OCI-LY7 (cell line): ENCODE data around the gene SLC6A16.
"Not testable (repeated sequence)": the region's sequence is repeated elsewhere in the genome, so short reads cannot be mapped to it uniquely, and the experiment has no call there.

Source experiments
- CTCF ChIP-seq: fragments of 200-600 bp; sonication (generic); conservative IDR thresholded peaks from 2 replicates; pipeline ENCODE4 v1.5.1; 2014; ENCODE audit warnings: mild to moderate bottlenecking, antibody characterized with exemption, low read length, moderate library complexity, mixed read lengths
- EZH2phosphoT487 ChIP-seq: fragments of 200-600 bp; sonication (generic); IDR thresholded peaks from 2 replicates; pipeline ENCODE4 v1.6.1; 2018; ENCODE audit warnings: low read depth, borderline replicate concordance, mild to moderate bottlenecking, mixed run types, antibody characterized with exemption, low read length, moderate library complexity, mixed read lengths

- not testable (repeated sequence) for TF ChIP-seq CTCF, EZH2phosphoT487
Observed at GRCh38 chr19:49332691-49333417, 7.9 kb upstream of the SLC6A16 start.
